Keratinocyte (primary cell): Measurements from ENCODE around the gene SPPL3. TPM values are rescaled to one million over a fixed set of nuclear protein-coding genes. Genes with fewer than 3 reads are reported as not detected.

Source experiments
- DNase-seq: peaks from one replicate; pipeline ENCODE4 v3.0.0-alpha.2; 2011; ENCODE audit warnings: low read depth, missing footprints, low spot score
- FAIRE-seq: peaks from 2 replicates; lab custom pipeline; 2011; peaks lifted over from hg19 to GRCh38; lab: Jason Lieb, UNC
- H2AFZ ChIP-seq: 2 replicates; pipeline ENCODE4 v1.6.0; 2012; ENCODE audit warnings: low read length, control low read depth, inconsistent platforms; ENCODE audit not compliant: control insufficient read depth
- H3K27ac ChIP-seq: 2 replicates; pipeline ENCODE4 v1.5.1; 2011; ENCODE audit warnings: low read length; ENCODE audit not compliant: control insufficient read depth, insufficient read depth
- H3K27me3 ChIP-seq: 3 replicates; pipeline ENCODE4 v1.6.0; 2011; ENCODE audit warnings: low read length; ENCODE audit not compliant: control insufficient read depth, insufficient read depth; ENCODE audit errors: extremely low read depth
- H3K36me3 ChIP-seq, 2 experiments: 2 replicates in 1 of 2; 3 replicates in 1 of 2; pipeline ENCODE4 v1.5.1; 2011; ENCODE audit warnings: low read length in 2 of 2, mild to moderate bottlenecking in 1 of 2; ENCODE audit not compliant: control insufficient read depth in 2 of 2, insufficient read depth in 2 of 2; ENCODE audit errors: extremely low read depth in 1 of 2
- H3K4me1 ChIP-seq: 3 replicates; pipeline ENCODE4 v1.5.1; 2011; ENCODE audit warnings: low read length; ENCODE audit not compliant: control insufficient read depth, insufficient read depth; ENCODE audit errors: extremely low read depth
- H3K4me2 ChIP-seq: 3 replicates; pipeline ENCODE4 v1.6.0; 2011; ENCODE audit warnings: low read depth, low read length; ENCODE audit not compliant: control insufficient read depth, insufficient read depth; ENCODE audit errors: extremely low read depth
- H3K4me3 ChIP-seq, 3 experiments: fragments of 200-600 bp in 1 of 3; sonication (generic) in 1 of 3; 2 replicates in 2 of 3; 3 replicates in 1 of 3; pipeline ENCODE4 v1.5.1; 2011 to 2016; ENCODE audit warnings: low read length in 3 of 3, mild to moderate bottlenecking in 3 of 3, control low read depth in 2 of 3, inconsistent platforms in 1 of 3, low read depth in 1 of 3, mixed read lengths in 1 of 3, mixed run types in 1 of 3, moderate library complexity in 1 of 3; ENCODE audit not compliant: control insufficient read depth in 2 of 3, insufficient read depth in 2 of 3; ENCODE audit errors: extremely low read depth in 1 of 3
- H3K79me2 ChIP-seq: 2 replicates; pipeline ENCODE4 v1.6.0; 2012; ENCODE audit warnings: low read length; ENCODE audit not compliant: control insufficient read depth, insufficient read depth
- H3K9ac ChIP-seq: 3 replicates; pipeline ENCODE4 v1.6.0; 2011; ENCODE audit warnings: low read length; ENCODE audit not compliant: control insufficient read depth, insufficient read depth; ENCODE audit errors: extremely low read depth
- H3K9me1 ChIP-seq: 3 replicates; pipeline ENCODE4 v1.6.0; 2011; ENCODE audit warnings: low read length; ENCODE audit not compliant: control insufficient read depth, insufficient read depth; ENCODE audit errors: extremely low read depth
- H3K9me3 ChIP-seq: 2 replicates; pipeline ENCODE4 v1.5.1; 2012; ENCODE audit warnings: low read depth, low read length; ENCODE audit not compliant: control insufficient read depth
- H4K20me1 ChIP-seq: 3 replicates; pipeline ENCODE4 v1.6.0; 2011; ENCODE audit warnings: low read length; ENCODE audit not compliant: control insufficient read depth, insufficient read depth; ENCODE audit errors: extremely low read depth
- EZH2 ChIP-seq: IDR thresholded peaks from one replicate; pipeline ENCODE4 v1.6.1; 2012; ENCODE audit warnings: inconsistent platforms, mild to moderate bottlenecking, low read length, moderate library complexity
- dilution Hi-C: fragments of 300-500 bp; cut with MboI; formaldehyde crosslinking; loops from one replicate; pipeline ENCODE4 v1.7.0; 2020; ENCODE audit warnings: low sequenced_read_pairs; ENCODE audit not compliant: extremely low pct_ligation_motif_present
- polyA plus RNA-seq, 5 experiments: library from polyadenylated mRNA; depleted of rRNA in 3 of 5; stranded (reverse) in 3 of 5; stranded (forward) in 1 of 5; unstranded in 1 of 5; fragments of >200 nt; gene quantifications; 1 replicate in 1 of 5; 2 replicates in 3 of 5; 3 replicates in 1 of 5; pipeline versions ENCODE4 v1.2.1 to v1.2.3, GENCODE V29; 2011 to 2012; ENCODE audit warnings: missing spikeins in 2 of 5, low read depth in 1 of 5, low replicate concordance in 1 of 5
- TF ChIP-seq, protein P1 (sequence below), 3 experiments: IDR thresholded peaks in 1 of 3; conservative IDR thresholded peaks in 1 of 3; optimal IDR thresholded peaks in 1 of 3; 2 replicates in 2 of 3; 3 replicates in 1 of 3; pipeline versions ENCODE3 to v1.5.1; 2011; ENCODE audit warnings: low read length in 3 of 3, mild to moderate bottlenecking in 3 of 3, moderate library complexity in 2 of 3, control low read depth in 1 of 3, inconsistent platforms in 1 of 3; ENCODE audit not compliant: insufficient read depth in 2 of 3; ENCODE audit errors: extremely low read depth in 1 of 3

The SPPL3 gene
- polyA plus RNA-seq, 1 donor (not counting 4 experiments of a cell fraction or from before 2014, with no cell fraction given): 28.3 TPM

DNA sequence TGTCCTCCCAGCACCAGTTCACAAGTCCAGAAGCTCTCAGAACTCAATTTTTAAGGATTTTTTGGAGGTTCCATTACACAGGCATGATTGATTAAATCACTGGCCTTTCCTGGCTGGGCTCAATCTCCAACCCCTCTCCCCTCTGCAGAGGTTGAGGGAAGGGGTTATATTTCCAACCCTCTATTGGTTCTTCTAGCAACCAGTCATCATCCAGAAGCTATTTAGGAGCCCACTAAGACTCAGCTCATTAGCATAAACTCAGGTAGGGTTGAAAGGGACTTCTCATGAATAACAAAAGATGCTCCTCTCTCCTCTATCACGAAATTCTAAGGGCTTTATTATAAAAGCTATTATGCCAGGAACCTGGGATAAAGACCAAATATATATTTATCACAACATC is 41.5 kb downstream of the SPPL3 start:
- Histone ChIP-seq H3K27me3 (no peaks in the 10 kb centered on the region), H3K9ac (no peak overlapping the region), H3K36me3 (peaks cover 0 to 1% of the 10 kb centered on the region in 2 experiments), H3K4me2 (no peak overlapping the region), H3K79me2 (peaks cover 48% of the 10 kb centered on the region), H3K4me1 (no peaks in the 10 kb centered on the region), H3K4me3 (no peak overlapping the region), H3K27ac (no peak overlapping the region), H3K9me3 (no peaks in the 10 kb centered on the region), H3K9me1 (peaks cover 4% of the 10 kb centered on the region), H2AFZ (no peak overlapping the region), H4K20me1 (no peaks in the 10 kb centered on the region)
- no peak for TF ChIP-seq EZH2
- TF ChIP-seq, protein P1, sequence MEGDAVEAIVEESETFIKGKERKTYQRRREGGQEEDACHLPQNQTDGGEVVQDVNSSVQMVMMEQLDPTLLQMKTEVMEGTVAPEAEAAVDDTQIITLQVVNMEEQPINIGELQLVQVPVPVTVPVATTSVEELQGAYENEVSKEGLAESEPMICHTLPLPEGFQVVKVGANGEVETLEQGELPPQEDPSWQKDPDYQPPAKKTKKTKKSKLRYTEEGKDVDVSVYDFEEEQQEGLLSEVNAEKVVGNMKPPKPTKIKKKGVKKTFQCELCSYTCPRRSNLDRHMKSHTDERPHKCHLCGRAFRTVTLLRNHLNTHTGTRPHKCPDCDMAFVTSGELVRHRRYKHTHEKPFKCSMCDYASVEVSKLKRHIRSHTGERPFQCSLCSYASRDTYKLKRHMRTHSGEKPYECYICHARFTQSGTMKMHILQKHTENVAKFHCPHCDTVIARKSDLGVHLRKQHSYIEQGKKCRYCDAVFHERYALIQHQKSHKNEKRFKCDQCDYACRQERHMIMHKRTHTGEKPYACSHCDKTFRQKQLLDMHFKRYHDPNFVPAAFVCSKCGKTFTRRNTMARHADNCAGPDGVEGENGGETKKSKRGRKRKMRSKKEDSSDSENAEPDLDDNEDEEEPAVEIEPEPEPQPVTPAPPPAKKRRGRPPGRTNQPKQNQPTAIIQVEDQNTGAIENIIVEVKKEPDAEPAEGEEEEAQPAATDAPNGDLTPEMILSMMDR (optimal IDR thresholded peaks at IDR 0.05 in 1 of 3, IDR thresholded peaks at IDR 0.05 in 1 of 3, conservative IDR thresholded peaks at IDR 0.05 in 1 of 3; ENCODE audit: extremely low read depth in 1 of 3, insufficient read depth in 2 of 3, low read length in 3 of 3): no peak
- DNase-seq: no peak
- dilution Hi-C loops: no loop called here
- no peak for FAIRE-seq

DNA sequence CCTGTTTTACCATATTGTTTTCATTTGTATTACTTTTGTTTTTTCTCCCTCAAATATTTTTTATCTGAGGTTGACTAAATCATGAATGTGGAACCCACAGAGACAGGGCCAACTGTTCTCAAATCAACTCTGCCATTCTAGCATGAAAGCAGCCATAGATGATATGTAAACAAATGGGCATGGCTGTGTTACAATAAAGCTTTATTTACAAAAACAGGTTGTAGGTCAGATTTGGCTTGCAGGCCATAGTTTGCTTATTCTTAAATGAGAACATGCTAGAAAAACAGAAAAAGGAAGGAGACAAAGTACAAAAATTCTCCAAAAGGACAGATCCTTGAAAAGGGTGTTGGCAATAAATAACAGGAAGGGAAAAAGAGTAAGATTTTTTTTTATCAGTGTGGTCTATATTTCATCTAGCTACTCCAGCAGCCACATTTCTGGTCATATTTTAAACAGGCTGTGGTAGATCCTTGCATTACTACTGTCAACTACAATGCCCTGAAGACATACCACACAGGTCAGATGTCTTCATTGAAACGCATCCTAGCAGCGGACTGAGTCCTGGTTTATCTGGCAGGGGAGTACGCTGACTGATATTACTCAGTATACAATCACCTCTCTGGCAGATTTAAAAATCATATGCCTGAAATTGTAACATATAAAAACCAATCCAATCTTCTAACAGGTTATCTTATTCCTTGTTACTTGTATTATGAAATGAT is 42.9 kb downstream of the SPPL3 start:
- Histone ChIP-seq H3K4me1 (peaks cover 7% of the 10 kb centered on the region), H3K4me3 (no peak overlapping the region), H3K27me3 (no peaks in the 10 kb centered on the region), H3K79me2 (peaks cover 48% of the 10 kb centered on the region), H3K9ac (no peak overlapping the region), H3K4me2 (no peak overlapping the region), H3K9me3 (no peaks in the 10 kb centered on the region), H3K36me3 (peaks cover 0 to 1% of the 10 kb centered on the region in 2 experiments), H3K9me1 (peaks cover 2% of the 10 kb centered on the region), H4K20me1 (no peaks in the 10 kb centered on the region), H2AFZ (no peak overlapping the region), H3K27ac (no peak overlapping the region)
- DNase-seq (no peak), FAIRE-seq (no peak)
- dilution Hi-C loops: no loop called here
- TF ChIP-seq EZH2: no peak
- TF ChIP-seq, protein P1 (optimal IDR thresholded peaks at IDR 0.05 in 1 of 3, IDR thresholded peaks at IDR 0.05 in 1 of 3, conservative IDR thresholded peaks at IDR 0.05 in 1 of 3; ENCODE audit: extremely low read depth in 1 of 3, insufficient read depth in 2 of 3, low read length in 3 of 3): no peak
